Lower leg skin (tissue), 3 donors: ENCODE measurements around the gene TAF11.

Source experiments
- POLR2A ChIP-seq, 2 donors: fragments of 450-650 bp; IDR thresholded peaks; one replicate each; pipeline ENCODE4 v1.6.1; 2016 to 2017; ENCODE audit warnings: antibody characterized with exemption in 2 of 2, mild to moderate bottlenecking in 1 of 2, moderate library complexity in 1 of 2
- TF ChIP-seq, protein P1 (sequence below), 3 donors: fragments of 450-650 bp; IDR thresholded peaks; one replicate each; pipeline ENCODE4 v1.5.1; 2016; ENCODE audit warnings: antibody characterized with exemption in 3 of 3, mild to moderate bottlenecking in 3 of 3, moderate library complexity in 2 of 3

DNA sequence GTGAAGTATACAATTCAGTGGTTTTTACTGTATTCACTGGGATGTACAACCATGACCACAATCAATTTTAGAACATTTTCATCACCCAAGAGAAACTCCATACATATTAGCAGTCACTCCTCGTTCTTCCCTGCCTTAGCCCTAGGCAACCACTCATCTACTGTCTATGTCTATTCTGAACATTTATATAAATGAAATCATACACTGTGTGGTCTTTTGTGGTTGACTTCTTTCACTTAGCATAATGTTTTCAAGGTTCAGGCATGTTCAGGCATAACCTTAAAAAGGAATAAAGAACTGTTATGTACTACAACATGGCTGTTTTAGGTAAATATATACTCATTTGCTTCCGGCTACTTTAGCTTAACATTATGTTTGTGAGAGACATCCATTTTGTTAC is 58.7 kb downstream of the TAF11 start:
- TF ChIP-seq, protein P1, sequence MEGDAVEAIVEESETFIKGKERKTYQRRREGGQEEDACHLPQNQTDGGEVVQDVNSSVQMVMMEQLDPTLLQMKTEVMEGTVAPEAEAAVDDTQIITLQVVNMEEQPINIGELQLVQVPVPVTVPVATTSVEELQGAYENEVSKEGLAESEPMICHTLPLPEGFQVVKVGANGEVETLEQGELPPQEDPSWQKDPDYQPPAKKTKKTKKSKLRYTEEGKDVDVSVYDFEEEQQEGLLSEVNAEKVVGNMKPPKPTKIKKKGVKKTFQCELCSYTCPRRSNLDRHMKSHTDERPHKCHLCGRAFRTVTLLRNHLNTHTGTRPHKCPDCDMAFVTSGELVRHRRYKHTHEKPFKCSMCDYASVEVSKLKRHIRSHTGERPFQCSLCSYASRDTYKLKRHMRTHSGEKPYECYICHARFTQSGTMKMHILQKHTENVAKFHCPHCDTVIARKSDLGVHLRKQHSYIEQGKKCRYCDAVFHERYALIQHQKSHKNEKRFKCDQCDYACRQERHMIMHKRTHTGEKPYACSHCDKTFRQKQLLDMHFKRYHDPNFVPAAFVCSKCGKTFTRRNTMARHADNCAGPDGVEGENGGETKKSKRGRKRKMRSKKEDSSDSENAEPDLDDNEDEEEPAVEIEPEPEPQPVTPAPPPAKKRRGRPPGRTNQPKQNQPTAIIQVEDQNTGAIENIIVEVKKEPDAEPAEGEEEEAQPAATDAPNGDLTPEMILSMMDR (IDR thresholded peaks at IDR 0.05): no peak
- no peak for TF ChIP-seq POLR2A (IDR thresholded peaks at IDR 0.05)
